ENCODE data around the gene ITGA2. TPM values are rescaled to one million over a fixed set of nuclear protein-coding genes. Genes with fewer than 3 reads are reported as not detected.
"Not testable (repeated sequence)": the region's sequence is repeated elsewhere in the genome, so short reads cannot be mapped to it uniquely, and the experiment has no call there.

Gene ITGA2
- total and polyA plus RNA-seq, 3 experiments from 2014 or later: 0.51 to 2.8 (median 2.7) TPM

- Histone ChIP-seq H3K4me3 (ENCODE audit: low read length) (no peak overlapping the region), H3K27me3 (ENCODE audit: insufficient read depth, low read length, poor library complexity, severe bottlenecking) (no peaks in the 10 kb centered on the region), H3K9me3 (ENCODE audit: low read length) (no peaks in the 10 kb centered on the region), H3K36me3 (ENCODE audit: insufficient read depth, low read length) (no peaks in the 10 kb centered on the region), H3K27ac (ENCODE audit: low read depth, low read length) (no peak overlapping the region), H3K4me1 (ENCODE audit: insufficient read depth, low read length) (peaks cover 3% of the 10 kb centered on the region)
- Mint-ChIP-seq H3K27me3 (peaks cover 0 to 4% of the 10 kb centered on the region in 2 donors), H3K4me3 (no peak overlapping the region), H3K27ac (no peak overlapping the region), H3K9me3 (no peaks in the 10 kb centered on the region), H3K4me1 (peaks cover 7 to 11% (median 8%) of the 10 kb centered on the region in 3 donors), H3K36me3 (peaks cover 0 to 8% (median 1%) of the 10 kb centered on the region in 3 donors)
- ChIA-PET CTCF (interaction anchor here (1.5 kb wide), 1 partner anchor 35 kb away, joined by 3 read pairs; no protein-coding TSS in a partner anchor), POLR2A (no interaction called here)
- DNase-seq: no peak
Observed at GRCh38 chr5:52950686-52951085, 38.5 kb upstream of the ITGA2 start.

GRCh38 chr5:52952483-52952882, 36.7 kb upstream of the ITGA2 start:
- no peaks in the 10 kb centered on the region for H3K9me3 ChIP-seq (ENCODE audit: low read length)
- no peaks in the 10 kb centered on the region for H3K27me3 Mint-ChIP-seq
- no peak overlapping the region for H3K27ac ChIP-seq (ENCODE audit: low read depth, low read length)
- H3K4me1 Mint-ChIP-seq: peaks cover 5 to 7% (median 6%) of the 10 kb centered on the region in 3 donors
- no peak overlapping the region for H3K27ac Mint-ChIP-seq
- H3K36me3 Mint-ChIP-seq: peaks cover 0 to 8% (median 1%) of the 10 kb centered on the region in 3 donors
- no peak overlapping the region for H3K4me3 Mint-ChIP-seq
- H3K27me3 ChIP-seq (ENCODE audit: insufficient read depth, low read length, poor library complexity, severe bottlenecking): no peaks in the 10 kb centered on the region
- no peak for DNase-seq
- H3K36me3 ChIP-seq (ENCODE audit: insufficient read depth, low read length): no peaks in the 10 kb centered on the region
- H3K4me1 ChIP-seq (ENCODE audit: insufficient read depth, low read length): peaks cover 3% of the 10 kb centered on the region
- ChIA-PET CTCF (interaction anchor here (1.4 kb wide), 1 partner anchor 144 kb away, joined by 3 read pairs; no protein-coding TSS in a partner anchor), POLR2A (no interaction called here)
- H3K9me3 Mint-ChIP-seq: no peaks in the 10 kb centered on the region
- no peak overlapping the region for H3K4me3 ChIP-seq (ENCODE audit: low read length)

GRCh38 chr5:52956014-52956413, 33.1 kb upstream of the ITGA2 start:
- H3K36me3 ChIP-seq (ENCODE audit: insufficient read depth, low read length): no peaks in the 10 kb centered on the region
- Mint-ChIP-seq H3K36me3 (peaks cover 0 to 7% (median 1%) of the 10 kb centered on the region in 3 donors), H3K4me1 (no peaks in the 10 kb centered on the region), H3K27me3 (no peaks in the 10 kb centered on the region), H3K4me3 (no peak overlapping the region), H3K27ac (no peak overlapping the region), H3K9me3 (peaks cover 0 to 3% (median 0%) of the 10 kb centered on the region in 5 donors)
- H3K27me3 ChIP-seq (ENCODE audit: insufficient read depth, low read length, poor library complexity, severe bottlenecking): no peaks in the 10 kb centered on the region
- H3K9me3 ChIP-seq (ENCODE audit: low read length): no peaks in the 10 kb centered on the region
- H3K27ac ChIP-seq (ENCODE audit: low read depth, low read length): no peak overlapping the region
- no peak overlapping the region for H3K4me3 ChIP-seq (ENCODE audit: low read length)
- no peak for DNase-seq
- no peaks in the 10 kb centered on the region for H3K4me1 ChIP-seq (ENCODE audit: insufficient read depth, low read length)
- CTCF ChIA-PET: no interaction called here
- POLR2A ChIA-PET: no interaction called here

GRCh38 chr5:52956915-52957747, 32.0 kb upstream of the ITGA2 start:
- POLR2A ChIA-PET: no interaction called here
- Histone ChIP-seq H3K27me3 (ENCODE audit: insufficient read depth, low read length, poor library complexity, severe bottlenecking) (no peaks in the 10 kb centered on the region), H3K9me3 (ENCODE audit: low read length) (no peaks in the 10 kb centered on the region), H3K36me3 (ENCODE audit: insufficient read depth, low read length) (no peaks in the 10 kb centered on the region), H3K4me1 (ENCODE audit: insufficient read depth, low read length) (no peaks in the 10 kb centered on the region), H3K4me3 (ENCODE audit: low read length) (no peak overlapping the region), H3K27ac (ENCODE audit: low read depth, low read length) (no peak overlapping the region)
- Mint-ChIP-seq H3K9me3 (peaks cover 0 to 3% (median 0%) of the 10 kb centered on the region in 5 donors), H3K4me1 (no peaks in the 10 kb centered on the region), H3K27ac (peak overlapping the region in 1 of 8 donors; percentile 47), H3K36me3 (peaks cover 0 to 7% (median 1%) of the 10 kb centered on the region in 3 donors), H3K4me3 (no peak overlapping the region), H3K27me3 (no peaks in the 10 kb centered on the region)
- DNase-seq: no peak
- CTCF ChIA-PET: no interaction called here

- Mint-ChIP-seq H3K9me3 (peaks cover 0 to 3% (median 0%) of the 10 kb centered on the region in 5 donors), H3K4me3 (no peak overlapping the region), H3K36me3 (no peaks in the 10 kb centered on the region), H3K27me3 (peaks cover 0 to 2% of the 10 kb centered on the region in 2 donors), H3K27ac (no peak overlapping the region), H3K4me1 (no peaks in the 10 kb centered on the region)
- DNase-seq: no peak
- POLR2A ChIA-PET: no interaction called here
- Histone ChIP-seq H3K4me3 (ENCODE audit: low read length) (no peak overlapping the region), H3K27me3 (ENCODE audit: insufficient read depth, low read length, poor library complexity, severe bottlenecking) (no peaks in the 10 kb centered on the region), H3K9me3 (ENCODE audit: low read length) (no peaks in the 10 kb centered on the region), H3K27ac (ENCODE audit: low read depth, low read length) (no peak overlapping the region), H3K4me1 (ENCODE audit: insufficient read depth, low read length) (no peaks in the 10 kb centered on the region), H3K36me3 (ENCODE audit: insufficient read depth, low read length) (no peaks in the 10 kb centered on the region)
- CTCF ChIA-PET: interaction anchor here (1.2 to 2.0 kb wide), 2 partner anchors 12 to 17 kb away, joined by 3 to 6 read pairs; no protein-coding TSS in a partner anchor
Observed at GRCh38 chr5:52961274-52961681, 27.9 kb upstream of the ITGA2 start.

- POLR2A ChIA-PET: no interaction called here
- H3K4me1 Mint-ChIP-seq: no peaks in the 10 kb centered on the region
Observed at GRCh38 chr5:52963636-52964035, 25.5 kb upstream of the ITGA2 start.

GRCh38 chr5:52964138-52964537, 25.0 kb upstream of the ITGA2 start:
- Histone ChIP-seq H3K27ac (ENCODE audit: low read depth, low read length) (no peak overlapping the region), H3K4me3 (ENCODE audit: low read length) (no peak overlapping the region), H3K9me3 (ENCODE audit: low read length) (no peaks in the 10 kb centered on the region), H3K27me3 (ENCODE audit: insufficient read depth, low read length, poor library complexity, severe bottlenecking) (no peaks in the 10 kb centered on the region), H3K36me3 (ENCODE audit: insufficient read depth, low read length) (no peaks in the 10 kb centered on the region), H3K4me1 (ENCODE audit: insufficient read depth, low read length) (no peaks in the 10 kb centered on the region)
- Mint-ChIP-seq H3K4me3 (no peak overlapping the region), H3K27me3 (peaks cover 3 to 4% of the 10 kb centered on the region in 2 donors), H3K27ac (no peak overlapping the region), H3K36me3 (no peaks in the 10 kb centered on the region), H3K9me3 (peaks cover 2 to 12% (median 8%) of the 10 kb centered on the region in 5 donors), H3K4me1 (no peaks in the 10 kb centered on the region)
- no peak for DNase-seq
- CTCF ChIA-PET: no interaction called here
- POLR2A ChIA-PET: no interaction called here

More at GRCh38 chr5:52963636-52964035, 25.5 kb upstream of the ITGA2 start:
- Histone ChIP-seq H3K4me3 (ENCODE audit: low read length) (no peak overlapping the region), H3K27ac (ENCODE audit: low read depth, low read length) (no peak overlapping the region), H3K4me1 (ENCODE audit: insufficient read depth, low read length) (no peaks in the 10 kb centered on the region), H3K27me3 (ENCODE audit: insufficient read depth, low read length, poor library complexity, severe bottlenecking) (no peaks in the 10 kb centered on the region), H3K36me3 (ENCODE audit: insufficient read depth, low read length) (no peaks in the 10 kb centered on the region), H3K9me3 (ENCODE audit: low read length) (no peaks in the 10 kb centered on the region)
- Mint-ChIP-seq H3K9me3 (peaks cover 0 to 9% (median 3%) of the 10 kb centered on the region in 5 donors), H3K27me3 (peaks cover 2 to 3% of the 10 kb centered on the region in 2 donors), H3K4me3 (no peak overlapping the region), H3K36me3 (no peaks in the 10 kb centered on the region), H3K27ac (peak overlapping the region in 1 of 8 donors; percentile 34)
- CTCF ChIA-PET: no interaction called here
- no peak for DNase-seq

GRCh38 chr5:52976157-52976556, 13.0 kb upstream of the ITGA2 start:
- H3K4me1 ChIP-seq (ENCODE audit: insufficient read depth, low read length); H3K9me3 ChIP-seq (ENCODE audit: low read length); H3K27ac Mint-ChIP-seq; H3K27me3 ChIP-seq (ENCODE audit: insufficient read depth, low read length, poor library complexity, severe bottlenecking); H3K4me3 Mint-ChIP-seq; H3K27ac ChIP-seq (ENCODE audit: low read depth, low read length); H3K4me1 Mint-ChIP-seq; H3K36me3 Mint-ChIP-seq; DNase-seq; H3K36me3 ChIP-seq (ENCODE audit: insufficient read depth, low read length); POLR2A ChIA-PET; H3K4me3 ChIP-seq (ENCODE audit: low read length): not testable (repeated sequence)
- CTCF ChIA-PET: interaction anchor here (1.0 kb wide), 1 partner anchor 27 kb away, joined by 3 read pairs; no protein-coding TSS in a partner anchor
- Mint-ChIP-seq H3K9me3 (peaks cover 0 to 15% (median 10%) of the 10 kb centered on the region in 5 donors), H3K27me3 (peaks cover 9 to 39% of the 10 kb centered on the region in 2 donors)
